Urinary bladder (tissue), 4 donors: ENCODE results near the gene THBS3. TPM values are rescaled to one million over a fixed set of nuclear protein-coding genes. Genes with fewer than 3 reads are reported as not detected.

ENCODE experiments used
- DNase-seq: peaks from one replicate; pipeline ENCODE4 v3.0.0-alpha.2; 2015; ENCODE audit errors: extremely low spot score
- H3K27ac ChIP-seq: one replicate; pipeline ENCODE4 v1.5.1; 2013; ENCODE audit warnings: low read depth, mild to moderate bottlenecking, moderate library complexity
- H3K36me3 ChIP-seq: one replicate; pipeline ENCODE4 v1.6.1; 2013; ENCODE audit warnings: mild to moderate bottlenecking, moderate library complexity; ENCODE audit not compliant: insufficient read depth
- H3K4me1 ChIP-seq: one replicate; pipeline ENCODE4 v1.6.1; 2013; ENCODE audit warnings: mild to moderate bottlenecking, moderate library complexity; ENCODE audit not compliant: insufficient read depth
- H3K4me3 ChIP-seq: one replicate; pipeline ENCODE4 v1.5.1; 2013; ENCODE audit warnings: low read depth, low read length
- WGBS: extraction: QIAGEN DNeasy Blood & Tissue Kit; methylation state at CpG from one replicate; pipeline ENCODE4 v1.1.7; 2013; 5-methylcytosine and 5-hydroxymethylcytosine counted together
- polyA plus RNA-seq: library from polyadenylated mRNA; stranded (reverse); fragments of 200-250 nt; gene quantifications from one replicate; pipeline ENCODE4 v1.2.3, GENCODE V29; 2013
- total RNA-seq: library from RNA; depleted of rRNA; stranded (reverse); fragments of >200 nt; gene quantifications from one replicate; pipeline ENCODE4 v1.2.3, GENCODE V29; 2014
- donor health status: healthy with polysubstance abuse.
- donor health status: healthy.

THBS3 gene
- total and polyA plus RNA-seq, 2 donors = 24.5 to 57.2 TPM

- no peaks in the 10 kb centered on the region for H3K36me3 ChIP-seq
- H3K4me3 ChIP-seq = no peak overlapping the region
- no peak for DNase-seq
- WGBS = 12% methylated on average over 13 of the region's 13 CpGs
- H3K27ac ChIP-seq = peak overlapping the region; percentile 48
- no peaks in the 10 kb centered on the region for H3K4me1 ChIP-seq
Observed at GRCh38 chr1:155206891-155207805, 549 bp downstream of the THBS3 start.

DNA sequence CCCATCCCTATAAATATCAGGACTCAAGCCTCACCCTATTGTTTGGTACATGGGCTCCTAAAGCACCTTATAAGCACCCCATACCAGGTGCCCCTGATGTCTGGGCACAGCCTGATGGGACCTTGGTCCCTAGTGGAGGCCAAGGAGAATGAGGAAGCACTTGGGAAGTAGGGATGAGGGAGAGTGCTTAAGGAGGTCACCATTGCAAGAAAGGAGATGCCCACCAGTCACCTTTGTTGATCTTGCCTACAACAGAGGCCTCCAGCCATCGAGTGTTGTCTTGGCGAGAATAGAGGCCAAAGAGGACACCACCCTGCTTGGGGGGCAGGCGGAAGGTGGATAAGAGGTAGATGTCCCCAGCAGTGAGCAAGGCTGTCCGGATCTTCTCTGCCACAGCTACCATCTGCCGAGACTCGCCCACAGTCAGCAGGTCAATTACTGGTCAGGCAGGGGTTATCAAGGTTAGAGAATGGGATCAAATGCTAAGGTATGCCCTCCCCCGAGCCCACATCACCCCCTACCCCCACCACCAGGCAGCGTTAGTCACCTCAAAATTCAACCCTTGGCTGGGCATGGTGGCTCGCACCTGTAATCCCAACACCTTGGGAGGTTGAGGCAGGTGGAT lies 1.6 kb downstream of the THBS3 start:
- no peak overlapping the region for H3K27ac ChIP-seq
- WGBS = 72% methylated on average over 9 of the region's 9 CpGs

GRCh38 chr1:155205035-155205434 lies 2.7 kb downstream of the THBS3 start:
- WGBS = 93% methylated on average over 14 of the region's 14 CpGs
- H3K27ac ChIP-seq = no peak overlapping the region
- no peak overlapping the region for H3K4me3 ChIP-seq
- DNase-seq = no peak
- no peaks in the 10 kb centered on the region for H3K36me3 ChIP-seq
- H3K4me1 ChIP-seq = no peaks in the 10 kb centered on the region

More for the DNA sequence above, 1.6 kb downstream of the THBS3 start:
- no peak for DNase-seq
- Histone ChIP-seq H3K36me3 (no peaks in the 10 kb centered on the region), H3K4me3 (no peak overlapping the region), H3K4me1 (no peaks in the 10 kb centered on the region)

- DNase-seq = no peak
- H3K27ac ChIP-seq = no peak overlapping the region
- H3K4me3 ChIP-seq = no peak overlapping the region
- no peaks in the 10 kb centered on the region for H3K4me1 ChIP-seq
- no peaks in the 10 kb centered on the region for H3K36me3 ChIP-seq
- 91% methylated on average over 19 of the region's 19 CpGs for WGBS
Observed at GRCh38 chr1:155202731-155203515, 4.8 kb downstream of the THBS3 start.

DNA sequence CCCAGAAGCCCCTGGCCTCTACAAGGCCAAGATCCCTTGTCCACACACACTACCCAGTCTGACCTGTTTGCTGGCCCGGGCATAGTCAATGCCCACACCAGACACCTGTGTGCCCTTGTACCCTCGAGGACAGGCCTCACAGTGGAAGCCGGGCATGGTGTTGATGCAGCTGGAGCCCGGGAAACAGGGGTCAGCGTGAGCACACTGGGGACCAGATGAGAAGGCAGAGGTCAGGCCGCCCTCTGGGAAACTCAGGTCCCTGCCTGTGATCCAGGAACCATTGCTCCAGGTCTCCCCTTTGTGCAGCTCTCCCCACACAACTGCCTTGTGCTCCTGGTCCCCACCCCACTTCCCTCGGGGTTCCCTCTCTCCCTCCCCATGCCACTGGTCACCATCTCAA lies 5.5 kb downstream of the THBS3 start:
- Histone ChIP-seq H3K36me3 (no peaks in the 10 kb centered on the region), H3K27ac (no peak overlapping the region)
- 86% methylated on average over 7 of the region's 7 CpGs for WGBS

DNA sequence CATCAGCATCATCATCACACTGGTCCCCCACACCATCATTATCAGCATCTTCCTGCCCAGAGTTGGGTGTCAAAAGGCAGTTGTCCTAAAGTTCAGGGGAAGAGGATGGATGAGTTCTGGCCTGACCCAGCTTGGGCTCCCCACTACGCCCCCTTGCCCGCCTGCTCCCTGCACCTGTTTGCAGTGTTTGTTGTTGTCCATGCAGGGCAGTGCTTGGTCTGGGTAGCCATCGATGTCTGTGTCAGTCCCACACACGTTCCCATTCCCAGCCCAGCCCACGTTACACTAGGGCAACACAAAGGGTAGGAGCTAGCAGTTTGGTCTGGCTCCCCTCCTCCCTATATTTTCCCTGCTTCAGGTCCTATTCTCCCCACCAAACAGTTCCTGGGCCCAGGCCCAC lies 6.8 kb downstream of the THBS3 start:
- WGBS = 92% methylated on average over 5 of the region's 5 CpGs
- DNase-seq = no peak
- no peak overlapping the region for H3K27ac ChIP-seq
- H3K4me1 ChIP-seq = no peaks in the 10 kb centered on the region
- H3K36me3 ChIP-seq = no peaks in the 10 kb centered on the region
- H3K4me3 ChIP-seq = no peak overlapping the region

More for the DNA sequence above, 5.5 kb downstream of the THBS3 start:
- H3K4me1 ChIP-seq = no peaks in the 10 kb centered on the region
- no peak overlapping the region for H3K4me3 ChIP-seq
- DNase-seq = no peak

DNA sequence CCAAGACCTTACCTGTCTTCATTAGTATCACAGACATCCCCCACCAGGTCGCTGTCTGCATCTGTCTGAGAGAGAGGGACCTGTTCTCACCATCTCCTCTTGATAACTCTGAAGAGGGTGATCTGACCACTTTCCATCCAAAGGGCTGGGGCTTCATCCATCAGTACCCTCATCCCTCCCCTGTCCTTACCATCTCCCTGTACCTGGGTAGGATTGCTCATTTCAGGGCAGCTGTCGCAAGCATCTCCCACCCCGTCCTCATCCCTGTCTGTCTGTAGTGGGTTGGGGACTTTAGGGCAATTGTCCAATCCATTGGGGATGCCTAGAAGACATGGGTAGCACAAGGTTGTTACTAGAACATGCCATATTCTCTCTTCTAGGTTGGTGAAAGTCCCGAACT lies 7.9 kb downstream of the THBS3 start:
- Histone ChIP-seq H3K27ac (no peak overlapping the region), H3K4me3 (no peak overlapping the region), H3K36me3 (no peaks in the 10 kb centered on the region), H3K4me1 (no peaks in the 10 kb centered on the region)
- 83% methylated on average over 4 of the region's 4 CpGs for WGBS
- no peak for DNase-seq

DNA sequence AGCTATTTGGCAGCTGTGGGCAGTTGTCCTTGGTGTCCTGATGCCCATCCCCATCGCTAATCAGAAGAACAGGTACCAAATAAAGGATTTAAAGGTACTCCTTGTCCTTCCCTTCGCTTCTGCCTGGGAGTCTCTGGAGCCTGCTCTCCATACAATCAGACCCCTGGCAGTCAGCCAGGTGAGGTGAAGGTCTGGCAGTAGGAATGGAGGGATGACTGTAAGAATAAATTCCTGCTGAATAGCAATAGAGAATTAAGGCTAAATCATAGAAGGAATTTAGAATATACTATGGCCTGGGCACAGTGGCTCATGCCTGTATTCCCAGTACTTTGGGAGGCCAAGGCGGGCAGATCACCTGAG lies 9.2 kb downstream of the THBS3 start:
- no peaks in the 10 kb centered on the region for H3K4me1 ChIP-seq
- no peaks in the 10 kb centered on the region for H3K36me3 ChIP-seq
- WGBS = 94% methylated on average over 3 of the region's 3 CpGs
- H3K4me3 ChIP-seq = no peak overlapping the region
- no peak for DNase-seq
- no peak overlapping the region for H3K27ac ChIP-seq

DNA sequence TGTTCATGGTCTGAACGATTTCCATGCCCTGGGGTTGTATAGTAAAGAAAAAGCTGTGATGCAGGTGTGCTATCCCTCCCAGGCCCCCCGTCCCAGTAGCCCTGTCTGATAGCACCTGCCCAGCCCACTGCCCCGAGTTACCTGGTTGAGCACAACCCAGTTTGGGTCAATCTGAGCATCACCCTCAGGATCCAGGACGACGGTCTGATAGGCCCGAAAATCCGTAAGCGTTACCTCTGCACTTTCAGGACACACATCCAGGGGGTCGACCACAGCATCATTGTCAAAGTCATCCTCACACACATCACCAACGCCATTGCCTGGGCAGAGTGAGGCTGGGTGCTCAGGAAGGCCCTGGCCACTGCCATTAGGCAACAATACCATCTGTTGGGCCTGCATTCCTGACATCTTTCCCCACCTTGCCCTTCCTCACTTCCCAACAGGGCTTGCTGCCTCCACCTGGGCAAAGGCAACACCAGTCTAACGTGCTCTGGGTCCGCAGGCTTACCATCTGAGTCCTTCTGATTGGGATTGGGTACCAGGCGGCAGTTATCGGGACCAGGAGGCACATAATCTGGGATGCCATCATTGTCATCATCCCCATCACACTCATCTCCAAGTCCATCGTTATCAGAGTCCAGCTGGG lies 9.7 kb downstream of the THBS3 start:
- H3K4me1 ChIP-seq = no peaks in the 10 kb centered on the region
- no peak for DNase-seq
- H3K4me3 ChIP-seq = no peak overlapping the region
- H3K36me3 ChIP-seq = no peaks in the 10 kb centered on the region
- H3K27ac ChIP-seq = no peak overlapping the region
- 92% methylated on average over 15 of the region's 15 CpGs for WGBS

DNA sequence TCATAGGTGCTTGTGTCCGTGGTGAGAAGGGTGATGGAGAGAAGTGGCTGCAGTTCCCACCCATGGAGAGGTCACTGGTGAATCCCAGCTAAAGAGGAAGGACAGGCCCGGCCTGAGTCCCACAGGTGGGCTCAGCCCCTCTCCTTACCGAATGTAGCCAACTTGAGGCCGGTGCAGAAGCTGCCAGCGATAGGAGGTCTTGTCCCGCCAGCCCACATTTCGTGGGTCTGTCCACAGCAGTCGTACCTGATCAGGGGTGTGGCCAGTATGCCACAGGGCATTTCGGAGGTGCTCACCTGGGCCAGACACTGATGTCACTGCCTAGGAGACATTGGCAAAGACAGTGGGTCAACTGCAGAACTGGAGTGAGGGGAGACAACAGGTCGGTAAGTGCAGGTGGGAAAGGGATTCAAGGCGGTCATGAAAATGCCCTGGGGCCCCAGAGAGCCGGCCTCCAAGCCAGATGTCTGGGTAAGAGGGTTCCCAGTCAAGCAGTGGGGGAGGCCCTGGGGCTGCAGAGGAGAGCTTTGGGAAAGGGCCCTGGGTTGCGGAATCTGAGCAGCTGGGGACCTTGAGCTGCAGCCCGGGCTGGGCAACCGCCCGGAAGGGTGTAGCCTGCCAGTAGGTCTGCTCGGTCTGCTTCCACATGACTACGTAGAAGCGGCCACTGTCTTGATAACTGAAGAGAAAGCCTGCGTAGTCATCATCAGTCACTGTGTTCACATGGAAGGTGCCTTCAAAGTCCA lies 10.6 kb downstream of the THBS3 start:
- Histone ChIP-seq H3K4me3 (no peak overlapping the region), H3K4me1 (no peaks in the 10 kb centered on the region), H3K27ac (no peak overlapping the region), H3K36me3 (no peaks in the 10 kb centered on the region)
- DNase-seq = no peak
- WGBS = 86% methylated on average over 20 of the region's 20 CpGs

DNA sequence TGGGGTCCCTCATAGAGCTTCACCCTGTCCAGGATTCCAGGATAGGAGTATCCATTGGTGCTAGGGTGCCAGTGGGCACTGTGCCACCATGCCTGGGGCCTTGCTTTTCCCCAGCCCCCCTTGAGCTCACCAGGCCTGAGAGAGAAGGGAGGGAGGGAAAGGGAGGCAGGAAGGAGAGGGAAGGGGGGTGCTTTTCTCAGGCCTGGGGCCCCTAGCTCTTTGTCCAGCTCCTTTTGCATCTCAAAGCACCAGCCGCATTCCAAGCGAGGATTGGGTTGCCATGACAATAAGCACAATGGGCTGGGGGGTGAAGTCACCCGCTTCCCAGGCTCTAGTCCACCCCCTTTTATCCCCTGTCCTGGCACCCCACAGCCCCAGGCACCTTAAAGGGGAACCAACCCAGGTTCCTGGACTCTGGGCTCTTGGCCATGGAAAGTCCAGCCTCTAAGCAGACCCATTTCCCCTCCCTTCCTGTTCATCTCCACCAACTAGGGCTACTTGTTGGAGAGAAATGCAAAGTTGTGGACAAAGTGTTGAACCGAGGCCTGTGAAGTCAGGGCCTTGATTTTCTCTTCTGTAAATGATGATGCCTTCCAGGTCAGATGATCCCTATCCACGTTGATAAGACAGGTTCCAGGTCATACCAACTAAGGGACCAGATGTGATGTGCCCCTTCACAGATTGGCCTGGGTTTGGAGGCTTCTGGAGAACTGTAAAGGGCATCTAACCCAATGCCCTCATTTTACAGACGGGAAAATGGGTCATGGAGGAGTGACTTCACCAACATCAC lies 11.4 kb downstream of the THBS3 start:
- H3K4me3 ChIP-seq = no peak overlapping the region

More for the DNA sequence above, 11.4 kb downstream of the THBS3 start:
- 65% methylated on average over 6 of the region's 6 CpGs for WGBS
- Histone ChIP-seq H3K36me3 (no peaks in the 10 kb centered on the region), H3K4me1 (no peaks in the 10 kb centered on the region), H3K27ac (no peak overlapping the region)
- DNase-seq = no peak
